GM12865 (cell line): Measurements from ENCODE around the gene TRABD2B.

Source experiments
- DNase-seq: peaks from one replicate; pipeline ENCODE4 v3.0.0; 2010; ENCODE audit warnings: low read depth
- H3K4me3 ChIP-seq: 2 replicates; pipeline ENCODE4 v1.5.1; 2011; ENCODE audit warnings: mild to moderate bottlenecking, low read depth, low read length, control low read depth
- CTCF ChIP-seq: IDR thresholded peaks from 2 replicates; pipeline ENCODE4 v1.5.1; 2011; ENCODE audit warnings: low read length, control low read depth, low read depth, inconsistent platforms; ENCODE audit not compliant: insufficient read depth; ENCODE audit errors: missing control alignments

The TRABD2B gene

GRCh38 chr1:48007047-48007446 is 9.9 kb upstream of the TRABD2B start:
- H3K4me3 ChIP-seq, result no peak overlapping the region
- TF ChIP-seq CTCF, result no peak
- no peak for DNase-seq

- DNase-seq, result no peak
- TF ChIP-seq CTCF, result no peak
- H3K4me3 ChIP-seq, result no peak overlapping the region
These were observed 9.1 kb upstream of the TRABD2B start for GRCh38 chr1:48006264-48006663.

- no peak overlapping the region for H3K4me3 ChIP-seq
- no peak for DNase-seq
- no peak for TF ChIP-seq CTCF
These were observed 8.3 kb upstream of the TRABD2B start for GRCh38 chr1:48005253-48006117.

- no peak for DNase-seq
- no peak for TF ChIP-seq CTCF
These were observed 6.8 kb upstream of the TRABD2B start for GRCh38 chr1:48003741-48004531.

GRCh38 chr1:48002142-48002541 is 5.0 kb upstream of the TRABD2B start:
- TF ChIP-seq CTCF, result no peak
- no peak overlapping the region for H3K4me3 ChIP-seq
- no peak for DNase-seq

More at GRCh38 chr1:48003741-48004531, 6.8 kb upstream of the TRABD2B start:
- H3K4me3 ChIP-seq, result no peak overlapping the region

GRCh38 chr1:48001696-48002095 is 4.5 kb upstream of the TRABD2B start:
- no peak overlapping the region for H3K4me3 ChIP-seq
- TF ChIP-seq CTCF, result no peak

More at GRCh38 chr1:48001696-48002095, 4.5 kb upstream of the TRABD2B start:
- no peak for DNase-seq
